Heart right ventricle (tissue), 16 donors: Measurements from ENCODE around the gene ABHD18. TPM values are rescaled to one million over a fixed set of nuclear protein-coding genes. Genes with fewer than 3 reads are reported as not detected.
"Not testable (repeated sequence)": the region's sequence is repeated elsewhere in the genome, so short reads cannot be mapped to it uniquely, and the experiment has no call there.

Experiments used
- ATAC-seq, 8 donors: fragments of 200-7000 bp; cut with Tn5 transposase; one replicate each; pipeline ENCODE4 v1.9.1; 2020; ENCODE audit warnings: mild to moderate bottlenecking in 8 of 8, moderate library complexity in 8 of 8, moderate number of reproducible peaks in 1 of 8
- DNase-seq, 2 donors: peaks; one replicate each; pipeline ENCODE4 v3.0.0-alpha.2; 2020
- H3K27ac ChIP-seq, 10 donors: fragments of 200-600 bp; sonication (generic) in 2 of 10; one replicate each; pipeline versions ENCODE4 v1.5.0 to v1.8.0; 2020 to 2022; ENCODE audit warnings: mild to moderate bottlenecking in 3 of 10
- H3K27me3 ChIP-seq, 7 donors: fragments of 200-600 bp; one replicate each; pipeline ENCODE4 v1.8.0; 2021 to 2022; ENCODE audit warnings: mild to moderate bottlenecking in 2 of 7
- H3K36me3 ChIP-seq, 9 donors: fragments of 200-600 bp; sonication (generic) in 1 of 9; one replicate each; pipeline versions ENCODE4 v1.5.0 to v1.8.0; 2020 to 2022; ENCODE audit warnings: mild to moderate bottlenecking in 2 of 9
- H3K4me1 ChIP-seq, 9 donors: fragments of 200-600 bp; sonication (generic) in 1 of 9; one replicate each; pipeline versions ENCODE4 v1.5.0 to v1.8.0; 2020 to 2022; ENCODE audit warnings: mild to moderate bottlenecking in 4 of 9
- H3K4me3 ChIP-seq, 10 donors: fragments of 200-600 bp; sonication (generic) in 2 of 10; one replicate each; pipeline versions ENCODE4 v1.5.0 to v1.8.0; 2020 to 2022; ENCODE audit warnings: mild to moderate bottlenecking in 7 of 10, moderate library complexity in 2 of 10
- H3K9me3 ChIP-seq, 11 donors: fragments of 200-600 bp in 10 of 11; sonication (generic) in 2 of 11; one replicate each; pipeline versions ENCODE4 v1.5.0 to v1.8.0; 2013 to 2022; ENCODE audit warnings: mild to moderate bottlenecking in 2 of 11, control low read depth in 1 of 11, moderate library complexity in 1 of 11
- WGBS, 2 donors: extraction: QIAGEN DNeasy Blood & Tissue Kit; methylation state at CpG; one replicate each; pipeline ENCODE4 v1.1.7; 2013; ENCODE audit warnings: inconsistent platforms in 1 of 2; 5-methylcytosine and 5-hydroxymethylcytosine counted together
- intact Hi-C, 10 donors: fragments of 100-400 bp; cut with DNase I; formaldehyde crosslinking; loops; one replicate each; pipeline versions ENCODE4 v1.11.1 to v1.14.2; 2022
- polyA plus RNA-seq, 2 donors: library from polyadenylated mRNA; stranded (reverse); fragments of 200-250 nt; gene quantifications; one replicate each; pipeline ENCODE4 v1.2.3, GENCODE V29; 2013
- total RNA-seq, 10 donors: library from RNA; stranded (reverse); fragmentation: NEBNext Ultra II Directional in 3 of 10; extraction: Animal tissue kit (Norgen Biotek cat#: 25700) in 3 of 10; gene quantifications; one replicate each; pipeline versions ENCODE4 v1.2.1 to v1.2.4, GENCODE V29; 2021 to 2023
- TF ChIP-seq, protein P1 (sequence below), 9 donors: fragments of 200-600 bp; sonication (generic) in 2 of 9; IDR thresholded peaks; one replicate each; pipeline versions ENCODE4 v1.5.0 to v1.8.0; 2021 to 2022; ENCODE audit warnings: antibody characterized with exemption in 9 of 9, mild to moderate bottlenecking in 5 of 9, moderate library complexity in 1 of 9
- donor health status: Arrhythmogenic right ventricular cardiomyopathy.
- donor health status: ischemic (EF 13 %, LVEDD 7.1; RV severe dilation, severe dysfunction).
- donor health status: healthy with polysubstance abuse.
- donor health status: DM: no; HTN: yes; CAD: no.
- donor health status: DM: no; HTN: no; CAD: no.
- donor health status: ischemic (EF 25% LVEDD 6.9; RV normal size, moderate dysfunction).
- donor health status: ischemic (EF 25% LVEDD 5.7; RV mildly dilated, moderate dysfunction).
- donor health status: healthy.
- donor health status: DM: yes; HTN: yes; CAD: no.
- donor health status: Ischemic cardiomyopathy.
- donor health status: ischemic (EF 35%, LVEDD 5.7; RV mildly dilated, moderate dysfunction).
- donor health status: nonischemic (EF 11% LVEDD 7.7; RV severe dilation, severe dysfunction).
- donor health status: DM: yes; HTN: yes; CAD: no.
- donor health status: PGD.
- donor health status: ischemic (EF 29% LVEDD 5.4; RV normal size, mild dysfunction).
- donor health status: nonischemic (EF 23%, LVEDD 6.1; RV moderate dilation, normal function).

Gene ABHD18
- total and polyA plus RNA-seq, 12 donors, result 4.7 to 55.9 (median 18.2) TPM

DNA sequence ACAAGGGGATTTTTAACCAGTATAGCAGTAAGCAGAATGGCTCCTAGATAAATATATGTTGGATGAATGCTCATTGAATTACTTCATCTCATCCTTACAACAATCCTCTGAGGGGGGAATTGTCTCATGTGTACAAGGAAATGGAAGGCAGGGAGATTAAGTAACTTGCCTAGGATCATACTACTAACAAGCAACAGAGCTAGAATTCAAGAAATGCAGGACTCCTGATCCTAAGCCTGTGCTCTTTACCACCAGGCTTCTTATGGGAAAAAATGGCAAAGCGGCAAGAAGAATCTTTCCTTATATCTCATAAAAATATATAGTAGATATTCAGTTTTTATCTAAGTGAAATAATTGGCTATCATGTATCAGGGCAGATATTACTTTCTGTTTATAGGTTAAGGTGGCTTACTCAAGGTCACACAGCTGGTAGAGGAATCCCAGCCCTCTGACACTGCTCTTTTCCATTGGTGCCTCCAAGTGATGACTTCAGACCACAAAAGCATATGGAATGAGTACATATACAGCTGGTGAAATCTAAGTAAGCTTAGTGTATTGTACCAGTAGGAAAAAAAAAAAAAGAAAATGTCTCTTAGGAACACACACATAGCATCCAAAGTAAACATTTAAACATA is 2.1 kb downstream of the ABHD18 start:
- 68 to 87% methylated on average over 1 of the region's 1 CpG for WGBS, 2 donors

DNA sequence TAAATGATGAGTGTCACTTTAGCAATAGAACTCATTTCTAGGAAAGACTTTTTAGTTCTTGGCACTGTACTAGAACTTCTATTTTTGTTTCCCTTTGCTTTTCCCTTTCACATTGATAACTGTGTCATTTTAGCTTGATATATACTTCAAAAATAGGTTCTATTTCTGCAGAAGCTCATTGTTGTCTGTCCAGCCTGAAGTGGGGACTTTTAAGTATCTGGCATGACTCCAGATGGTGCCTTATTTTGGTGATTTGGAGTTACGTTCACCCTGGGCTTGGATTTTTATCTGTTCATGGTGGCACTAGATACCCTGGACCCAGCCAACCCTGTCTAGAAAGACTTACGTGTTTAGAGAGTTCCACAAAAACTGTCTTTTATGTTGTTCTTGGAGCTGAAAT is 3.4 kb downstream of the ABHD18 start:
- TF ChIP-seq, protein P1, sequence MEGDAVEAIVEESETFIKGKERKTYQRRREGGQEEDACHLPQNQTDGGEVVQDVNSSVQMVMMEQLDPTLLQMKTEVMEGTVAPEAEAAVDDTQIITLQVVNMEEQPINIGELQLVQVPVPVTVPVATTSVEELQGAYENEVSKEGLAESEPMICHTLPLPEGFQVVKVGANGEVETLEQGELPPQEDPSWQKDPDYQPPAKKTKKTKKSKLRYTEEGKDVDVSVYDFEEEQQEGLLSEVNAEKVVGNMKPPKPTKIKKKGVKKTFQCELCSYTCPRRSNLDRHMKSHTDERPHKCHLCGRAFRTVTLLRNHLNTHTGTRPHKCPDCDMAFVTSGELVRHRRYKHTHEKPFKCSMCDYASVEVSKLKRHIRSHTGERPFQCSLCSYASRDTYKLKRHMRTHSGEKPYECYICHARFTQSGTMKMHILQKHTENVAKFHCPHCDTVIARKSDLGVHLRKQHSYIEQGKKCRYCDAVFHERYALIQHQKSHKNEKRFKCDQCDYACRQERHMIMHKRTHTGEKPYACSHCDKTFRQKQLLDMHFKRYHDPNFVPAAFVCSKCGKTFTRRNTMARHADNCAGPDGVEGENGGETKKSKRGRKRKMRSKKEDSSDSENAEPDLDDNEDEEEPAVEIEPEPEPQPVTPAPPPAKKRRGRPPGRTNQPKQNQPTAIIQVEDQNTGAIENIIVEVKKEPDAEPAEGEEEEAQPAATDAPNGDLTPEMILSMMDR (IDR thresholded peaks at IDR 0.05), result no peak
- DNase-seq (peak in 1 of 2 donors; percentile 47), ATAC-seq (peak in 4 of 8 donors; percentile 2 to 21 (median 11))
- Histone ChIP-seq H3K4me3 (peak overlapping the region in 2 of 10 donors; percentile 1 to 17), H3K27me3 (no peaks in the 10 kb centered on the region), H3K27ac (peak overlapping the region in 6 of 10 donors; percentile 53 to 96 (median 90)), H3K9me3 (no peaks in the 10 kb centered on the region), H3K4me1 (peaks cover 0 to 60% (median 36%) of the 10 kb centered on the region in 9 donors), H3K36me3 (peaks cover 0 to 16% (median 0%) of the 10 kb centered on the region in 9 donors)
- intact Hi-C loops, result loop anchor here in 6 of 10 donors (5.0 to 10.0 kb wide), 5 partner anchors 84 to 186 kb away; partner anchors contain the start of genes HSPA4L (in 4 of the 6), LARP1B (in 4 of the 6) and PLK4 (in 1 of the 6)
- 40 to 54% methylated on average over 2 of the region's 2 CpGs for WGBS, 2 donors

More for the DNA sequence above, 2.1 kb downstream of the ABHD18 start:
- DNase-seq (no peak), ATAC-seq (no peak)
- Histone ChIP-seq H3K27me3 (no peaks in the 10 kb centered on the region), H3K4me1 (peaks cover 0 to 65% (median 36%) of the 10 kb centered on the region in 9 donors), H3K9me3 (no peaks in the 10 kb centered on the region), H3K4me3 (peak overlapping the region in 3 of 10 donors; percentile 80 to 97 (median 83)), H3K27ac (peak overlapping the region in 5 of 10 donors; percentile 67 to 96 (median 93)), H3K36me3 (peaks cover 0 to 5% (median 0%) of the 10 kb centered on the region in 9 donors)
- TF ChIP-seq, protein P1 (IDR thresholded peaks at IDR 0.05), result no peak
- intact Hi-C loops, result loop anchor here in 6 of 10 donors (5.0 to 10.0 kb wide), 5 partner anchors 82 to 185 kb away; partner anchors contain the start of genes HSPA4L (in 4 of the 6), LARP1B (in 4 of the 6) and PLK4 (in 1 of the 6)

DNA sequence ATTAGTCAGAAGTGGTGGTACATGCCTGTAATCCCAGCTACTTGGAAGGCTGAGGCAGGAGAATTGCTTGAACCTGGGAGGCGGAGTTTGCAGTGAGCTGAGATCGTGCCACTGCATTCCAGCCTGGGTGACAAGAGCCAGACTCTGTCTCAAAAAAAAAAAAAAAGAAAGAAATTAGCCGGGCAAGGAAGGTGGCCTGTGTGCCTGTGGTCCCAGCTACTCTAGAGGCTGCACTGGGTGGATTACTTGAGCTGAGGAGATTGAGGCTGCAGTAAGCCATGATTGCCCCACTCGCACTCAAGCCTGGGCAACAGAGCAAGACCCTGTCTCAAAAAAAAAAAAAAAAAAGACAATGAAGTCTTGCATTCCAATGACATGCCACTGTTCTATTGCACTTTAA is 5.7 kb downstream of the ABHD18 start:
- H3K9me3 ChIP-seq, H3K27me3 ChIP-seq, H3K4me3 ChIP-seq, intact Hi-C loops, DNase-seq: not testable (repeated sequence)
- WGBS, 2 donors, result 45 to 61% methylated on average over 4 of the region's 4 CpGs
- Histone ChIP-seq H3K27ac (peak overlapping the region in 5 of 10 donors; percentile 60 to 96 (median 93)), H3K36me3 (peaks cover 0 to 23% (median 0%) of the 10 kb centered on the region in 9 donors), H3K4me1 (peaks cover 0 to 58% (median 28%) of the 10 kb centered on the region in 9 donors)
- ATAC-seq, result peak in 6 of 8 donors; percentile 32 to 58 (median 52)

DNA sequence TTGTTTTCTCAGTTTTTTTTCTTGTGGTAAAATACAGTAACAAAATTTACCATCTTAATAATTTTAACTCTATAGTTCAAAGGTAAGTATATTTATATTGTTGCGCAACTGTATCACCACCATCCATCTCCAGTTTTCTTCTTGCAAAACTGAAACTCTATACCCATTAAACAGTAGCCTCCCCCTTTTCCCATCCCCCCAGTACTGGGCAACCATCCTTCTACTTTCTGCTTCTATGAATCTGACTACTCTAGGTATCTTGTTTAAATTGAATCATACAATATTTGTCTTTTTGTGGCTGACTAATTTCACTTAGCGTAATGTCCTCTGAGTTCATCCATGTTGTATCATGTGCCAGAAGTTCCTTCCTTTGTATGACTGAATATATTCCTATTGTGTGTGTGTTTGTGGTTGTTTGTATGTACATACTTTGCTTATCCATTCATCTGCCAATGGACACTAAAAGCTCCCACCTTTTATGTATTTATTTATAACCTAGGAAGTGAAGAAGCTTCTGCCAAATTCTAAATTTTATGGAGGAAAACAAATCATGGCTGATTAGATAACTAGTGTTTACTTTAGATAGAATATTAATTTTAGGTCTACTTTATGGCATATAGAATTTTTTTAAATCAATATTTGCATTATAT is 10.0 kb downstream of the ABHD18 start:
- no peak for ATAC-seq
- TF ChIP-seq, protein P1 (IDR thresholded peaks at IDR 0.05), result no peak
- intact Hi-C loops, result no loop called here

More for the DNA sequence above, 10.0 kb downstream of the ABHD18 start:
- Histone ChIP-seq H3K27me3 (no peaks in the 10 kb centered on the region), H3K9me3 (peaks cover 0 to 12% (median 0%) of the 10 kb centered on the region in 11 donors), H3K36me3 (peaks cover 0 to 46% (median 0%) of the 10 kb centered on the region in 9 donors), H3K27ac (no peak overlapping the region), H3K4me3 (no peak overlapping the region), H3K4me1 (peaks cover 0 to 27% (median 0%) of the 10 kb centered on the region in 9 donors)
- DNase-seq, result no peak
- 96 to 100% methylated on average over 2 of the region's 2 CpGs for WGBS, 2 donors
